CD14-positive monocyte (primary cell): ENCODE data around the gene ABCA12. TPM values are rescaled to one million over a fixed set of nuclear protein-coding genes. Genes with fewer than 3 reads are reported as not detected.
"Not testable (repeated sequence)": the region's sequence is repeated elsewhere in the genome, so short reads cannot be mapped to it uniquely, and the experiment has no call there.

Experiments used
- DNase-seq, 3 donors: peaks; one replicate each; pipeline ENCODE4 v3.0.0-alpha.2; 2011 to 2022
- H2AFZ ChIP-seq: 2 replicates; pipeline ENCODE4 v1.6.0; 2012; ENCODE audit warnings: mild to moderate bottlenecking, low read depth, low read length, inconsistent platforms; ENCODE audit not compliant: insufficient read depth, poor library complexity, severe bottlenecking
- H3K27ac ChIP-seq, 2 donors: 1 replicate in 1 of 2; 2 replicates in 1 of 2; pipeline ENCODE4 v1.5.1; 2012 to 2013; ENCODE audit warnings: low read length in 2 of 2, control low read depth in 1 of 2, inconsistent platforms in 1 of 2, low read depth in 1 of 2, mild to moderate bottlenecking in 1 of 2
- H3K27me3 ChIP-seq, 2 donors: one replicate each; pipeline versions ENCODE4 v1.6.0 to v1.6.1; 2011 to 2013; ENCODE audit warnings: low read length in 2 of 2; ENCODE audit not compliant: control insufficient read depth in 2 of 2, insufficient read depth in 2 of 2
- H3K36me3 ChIP-seq, 2 donors: replicated peaks in 1 of 2; 1 replicate in 1 of 2; 2 replicates in 1 of 2; pipeline versions ENCODE4 v1.5.1 to v1.6.1; 2012 to 2013; ENCODE audit warnings: low read length in 2 of 2, control low read depth in 1 of 2, inconsistent platforms in 1 of 2, mild to moderate bottlenecking in 1 of 2; ENCODE audit not compliant: insufficient read depth in 2 of 2, control insufficient read depth in 1 of 2
- H3K4me1 ChIP-seq, 2 donors: 1 replicate in 1 of 2; 2 replicates in 1 of 2; pipeline versions ENCODE4 v1.5.1 to v1.6.1; 2012 to 2013; ENCODE audit warnings: low read length in 2 of 2, control low read depth in 1 of 2, inconsistent platforms in 1 of 2, mild to moderate bottlenecking in 1 of 2, moderate library complexity in 1 of 2; ENCODE audit not compliant: insufficient read depth in 2 of 2, control insufficient read depth in 1 of 2
- H3K4me2 ChIP-seq: replicated peaks from 2 replicates; pipeline ENCODE3; 2012; ENCODE audit warnings: low read length, moderate library complexity, mild to moderate bottlenecking; ENCODE audit not compliant: poor library complexity, severe bottlenecking; ENCODE audit errors: extremely low read depth
- H3K4me3 ChIP-seq, 3 experiments: fragments of 200-600 bp in 1 of 3; sonication (generic) in 1 of 3; replicated peaks in 1 of 3; 1 replicate in 2 of 3; 2 replicates in 1 of 3; pipeline ENCODE4 v1.5.1; 2011 to 2013; ENCODE audit warnings: low read length in 3 of 3, mild to moderate bottlenecking in 3 of 3, control low read depth in 2 of 3, low read depth in 2 of 3, inconsistent platforms in 1 of 3, moderate library complexity in 1 of 3
- H3K79me2 ChIP-seq: 2 replicates; pipeline ENCODE4 v1.6.0; 2012; ENCODE audit warnings: mild to moderate bottlenecking, control low read depth, inconsistent platforms, low read length, moderate library complexity; ENCODE audit not compliant: insufficient read depth
- H3K9ac ChIP-seq: 2 replicates; pipeline ENCODE4 v1.6.0; 2017; ENCODE audit warnings: low read length, mild to moderate bottlenecking; ENCODE audit not compliant: insufficient read depth, poor library complexity, severe bottlenecking
- H3K9me3 ChIP-seq, 2 donors: replicated peaks in 1 of 2; 1 replicate in 1 of 2; 2 replicates in 1 of 2; pipeline versions ENCODE4 v1.5.1 to v1.6.1; 2012 to 2013; ENCODE audit warnings: low read length in 2 of 2, control low read depth in 1 of 2; ENCODE audit not compliant: control insufficient read depth in 1 of 2, insufficient read depth in 1 of 2
- H4K20me1 ChIP-seq: 2 replicates; pipeline ENCODE4 v1.6.0; 2012; ENCODE audit warnings: mild to moderate bottlenecking, low read length, control low read depth, moderate library complexity; ENCODE audit not compliant: insufficient read depth
- H3K27ac Mint-ChIP-seq, 7 donors: one replicate each; pipeline ENCODE4 v1.8.0; 2020; ENCODE audit warnings: mild to moderate bottlenecking in 7 of 7, mixed read lengths in 7 of 7, moderate library complexity in 6 of 7, inconsistent platforms in 2 of 7
- H3K27me3 Mint-ChIP-seq, 3 donors: one replicate each; pipeline ENCODE4 v1.8.0; 2021 to 2022; ENCODE audit warnings: low read depth in 3 of 3, mild to moderate bottlenecking in 3 of 3, mixed read lengths in 3 of 3, moderate library complexity in 3 of 3, inconsistent platforms in 1 of 3
- H3K36me3 Mint-ChIP-seq, 2 donors: one replicate each; pipeline ENCODE4 v1.8.0; 2020; ENCODE audit warnings: mixed read lengths in 2 of 2, inconsistent platforms in 1 of 2, mild to moderate bottlenecking in 1 of 2
- H3K4me1 Mint-ChIP-seq: one replicate; pipeline ENCODE4 v1.8.0; 2020; ENCODE audit warnings: mild to moderate bottlenecking, mixed read lengths
- H3K4me3 Mint-ChIP-seq, 2 donors: one replicate each; pipeline ENCODE4 v1.8.0; 2020; ENCODE audit warnings: mild to moderate bottlenecking in 2 of 2, mixed read lengths in 2 of 2, moderate library complexity in 1 of 2
- H3K9me3 Mint-ChIP-seq, 7 donors: one replicate each; pipeline ENCODE4 v1.8.0; 2020 to 2022; ENCODE audit warnings: mixed read lengths in 7 of 7, mild to moderate bottlenecking in 6 of 7, moderate library complexity in 6 of 7, inconsistent platforms in 2 of 7
- WGBS: methylation state at CpG from one replicate; pipeline ENCODE4 v1.1.5; 2013; ENCODE audit warnings: missing lambda C conversion rate; ENCODE audit not compliant: insufficient coverage; 5-methylcytosine and 5-hydroxymethylcytosine counted together
- intact Hi-C, 2 donors: fragments of 100-400 bp; cut with micrococcal nuclease; formaldehyde crosslinking; loops; one replicate each; pipeline versions ENCODE4 v1.15.0 to v1.15.1; 2023
- polyA plus RNA-seq, 3 donors: library from polyadenylated mRNA; depleted of rRNA in 1 of 3; unstranded in 2 of 3; stranded (reverse) in 1 of 3; fragments of 300-500 nt in 2 of 3; fragments of >200 nt in 1 of 3; fragmentation: Illumina TruSeq in 2 of 3; gene quantifications; 1 replicate in 2 of 3; 2 replicates in 1 of 3; pipeline ENCODE4 v1.2.3, GENCODE V29; 2012 to 2021
- TF ChIP-seq, protein P1 (sequence below): fragments of 200-600 bp; IDR thresholded peaks from one replicate; pipeline ENCODE4 v1.8.0; 2022; ENCODE audit warnings: antibody characterized with exemption, mild to moderate bottlenecking

The ABCA12 gene
- polyA plus RNA-seq, 3 donors = not detected

DNA sequence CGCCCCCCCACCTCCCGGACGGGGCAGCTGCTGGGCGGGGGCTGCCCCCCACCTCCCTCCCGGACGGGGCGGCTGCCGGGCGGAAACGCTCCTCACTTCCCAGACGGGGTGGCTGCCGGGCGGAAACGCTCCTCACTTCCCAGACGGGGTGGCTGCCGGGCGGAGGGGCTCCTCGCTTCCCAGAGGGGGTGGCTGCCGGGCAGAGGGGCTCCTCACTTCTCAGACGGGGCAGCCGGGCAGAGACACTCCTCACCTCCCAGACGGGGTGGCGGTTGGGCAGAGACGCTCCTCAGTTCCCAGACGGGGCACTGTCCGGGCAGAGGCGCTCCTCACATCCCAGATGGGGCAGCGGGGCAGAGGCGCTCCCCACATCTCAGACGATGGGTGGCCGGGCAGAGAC is 24.9 kb upstream of the ABCA12 start:
- H3K27ac ChIP-seq, DNase-seq, H3K4me3 Mint-ChIP-seq, H3K79me2 ChIP-seq, H3K27me3 Mint-ChIP-seq, H4K20me1 ChIP-seq, H3K4me2 ChIP-seq, H3K27me3 ChIP-seq, intact Hi-C loops, H3K9ac ChIP-seq, H3K27ac Mint-ChIP-seq, H3K4me1 ChIP-seq, H2AFZ ChIP-seq, H3K36me3 ChIP-seq, H3K36me3 Mint-ChIP-seq, H3K4me1 Mint-ChIP-seq, H3K4me3 ChIP-seq: not testable (repeated sequence)
- WGBS = 94% methylated on average over 22 of the region's 31 CpGs
- H3K9me3 Mint-ChIP-seq = peaks cover 12 to 30% (median 25%) of the 10 kb centered on the region in 7 donors
- H3K9me3 ChIP-seq = peaks cover 8 to 21% of the 10 kb centered on the region in 2 donors

DNA sequence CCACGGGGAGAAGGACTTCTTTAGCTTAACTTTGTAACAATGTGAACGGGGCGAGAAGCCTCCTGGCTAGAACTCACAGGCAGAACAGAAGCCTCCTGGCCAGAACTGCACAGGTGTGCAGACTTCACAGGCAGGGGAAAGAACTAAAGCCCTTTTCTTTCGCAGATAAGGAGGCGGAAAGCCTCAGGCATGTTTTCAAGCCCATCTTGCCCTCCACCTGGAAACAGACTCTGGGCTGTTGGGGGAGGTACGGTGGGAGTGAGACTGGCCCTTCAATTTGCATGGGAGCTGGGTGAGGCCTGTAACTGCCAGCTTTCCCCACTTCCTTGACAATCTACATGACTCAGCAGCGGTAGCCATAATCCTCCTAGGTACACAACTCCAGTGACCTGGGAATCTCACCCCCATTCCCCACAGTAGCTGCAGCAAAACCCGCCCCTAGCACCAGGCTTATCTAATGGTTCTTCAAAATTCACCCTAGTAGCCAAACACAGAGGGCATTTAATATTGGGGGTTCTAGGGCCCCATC is 22.9 kb upstream of the ABCA12 start:
- Mint-ChIP-seq H3K4me3 (no peak overlapping the region), H3K27ac (no peak overlapping the region), H3K27me3 (peaks cover 0 to 2% (median 0%) of the 10 kb centered on the region in 3 donors), H3K4me1 (no peaks in the 10 kb centered on the region), H3K36me3 (no peaks in the 10 kb centered on the region), H3K9me3 (peaks cover 14 to 28% (median 25%) of the 10 kb centered on the region in 7 donors)
- WGBS = 93% methylated on average over 4 of the region's 8 CpGs
- TF ChIP-seq, protein P1, sequence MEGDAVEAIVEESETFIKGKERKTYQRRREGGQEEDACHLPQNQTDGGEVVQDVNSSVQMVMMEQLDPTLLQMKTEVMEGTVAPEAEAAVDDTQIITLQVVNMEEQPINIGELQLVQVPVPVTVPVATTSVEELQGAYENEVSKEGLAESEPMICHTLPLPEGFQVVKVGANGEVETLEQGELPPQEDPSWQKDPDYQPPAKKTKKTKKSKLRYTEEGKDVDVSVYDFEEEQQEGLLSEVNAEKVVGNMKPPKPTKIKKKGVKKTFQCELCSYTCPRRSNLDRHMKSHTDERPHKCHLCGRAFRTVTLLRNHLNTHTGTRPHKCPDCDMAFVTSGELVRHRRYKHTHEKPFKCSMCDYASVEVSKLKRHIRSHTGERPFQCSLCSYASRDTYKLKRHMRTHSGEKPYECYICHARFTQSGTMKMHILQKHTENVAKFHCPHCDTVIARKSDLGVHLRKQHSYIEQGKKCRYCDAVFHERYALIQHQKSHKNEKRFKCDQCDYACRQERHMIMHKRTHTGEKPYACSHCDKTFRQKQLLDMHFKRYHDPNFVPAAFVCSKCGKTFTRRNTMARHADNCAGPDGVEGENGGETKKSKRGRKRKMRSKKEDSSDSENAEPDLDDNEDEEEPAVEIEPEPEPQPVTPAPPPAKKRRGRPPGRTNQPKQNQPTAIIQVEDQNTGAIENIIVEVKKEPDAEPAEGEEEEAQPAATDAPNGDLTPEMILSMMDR = no peak
- Histone ChIP-seq H3K4me2 (no peak overlapping the region), H3K27me3 (no peaks in the 10 kb centered on the region), H2AFZ (no peak overlapping the region), H4K20me1 (no peaks in the 10 kb centered on the region), H3K79me2 (no peaks in the 10 kb centered on the region), H3K9me3 (peaks cover 8 to 21% of the 10 kb centered on the region in 2 donors), H3K4me1 (no peaks in the 10 kb centered on the region), H3K36me3 (no peaks in the 10 kb centered on the region), H3K4me3 (no peak overlapping the region), H3K9ac (no peak overlapping the region), H3K27ac (no peak overlapping the region)
- no peak for DNase-seq
- intact Hi-C loops = no loop called here
